GM18867 (cell line): ENCODE results near the gene MDFIC.

Experiments used
- ATAC-seq: cut with Tn5 transposase; IDR thresholded peaks from one replicate; pipeline ENCODE4 v1.9.1; 2021; ENCODE audit warnings: mild to moderate bottlenecking, moderate library complexity; ENCODE audit not compliant: unreplicated experiment

Gene MDFIC

DNA sequence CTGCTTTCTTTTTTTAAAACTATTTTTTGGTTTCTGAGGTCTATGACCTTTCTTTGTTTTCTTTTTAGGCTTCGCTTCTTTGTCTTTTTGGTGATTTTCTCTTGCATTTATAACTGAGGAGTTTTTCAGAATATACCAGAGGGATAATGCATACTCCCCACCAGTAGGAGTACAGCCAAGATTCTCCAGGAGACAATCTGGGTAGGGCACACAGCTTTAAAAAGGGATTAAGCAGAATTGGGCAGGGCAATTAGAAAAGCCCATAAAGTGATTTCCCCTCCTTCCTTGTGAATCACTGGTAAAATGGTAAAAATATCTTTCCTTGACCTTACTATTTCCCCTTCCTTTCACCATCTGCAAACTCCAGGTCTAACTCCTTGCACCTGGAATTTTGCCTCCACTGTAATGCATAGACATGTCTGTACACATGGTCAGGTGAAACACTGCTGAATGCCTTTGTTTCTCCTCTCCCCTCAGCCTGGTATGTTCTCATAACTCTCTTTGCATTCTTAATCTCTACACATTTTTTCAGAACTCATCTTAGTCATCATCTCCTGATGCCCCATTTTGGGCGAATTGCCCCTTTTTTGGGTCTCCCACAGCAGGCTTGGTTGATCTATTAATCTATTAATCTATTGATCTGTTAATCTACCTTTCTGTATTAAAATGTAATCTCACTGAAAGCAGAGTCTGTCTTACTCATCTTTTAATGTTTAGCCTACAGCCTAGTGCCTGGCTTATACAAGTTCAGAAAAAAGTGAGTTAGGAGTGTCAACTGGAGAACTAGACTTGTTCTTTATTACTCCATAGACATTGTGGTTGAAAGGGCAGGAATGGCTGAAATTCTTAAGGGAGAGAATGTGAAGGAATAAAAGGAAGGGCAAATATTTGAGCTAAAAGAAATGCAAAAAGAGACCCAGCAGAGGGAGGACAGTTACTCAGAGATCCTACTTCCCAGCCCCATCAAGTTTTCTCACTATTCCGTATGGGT lies 64.6 kb downstream of the MDFIC start:
- no peak for ATAC-seq

DNA sequence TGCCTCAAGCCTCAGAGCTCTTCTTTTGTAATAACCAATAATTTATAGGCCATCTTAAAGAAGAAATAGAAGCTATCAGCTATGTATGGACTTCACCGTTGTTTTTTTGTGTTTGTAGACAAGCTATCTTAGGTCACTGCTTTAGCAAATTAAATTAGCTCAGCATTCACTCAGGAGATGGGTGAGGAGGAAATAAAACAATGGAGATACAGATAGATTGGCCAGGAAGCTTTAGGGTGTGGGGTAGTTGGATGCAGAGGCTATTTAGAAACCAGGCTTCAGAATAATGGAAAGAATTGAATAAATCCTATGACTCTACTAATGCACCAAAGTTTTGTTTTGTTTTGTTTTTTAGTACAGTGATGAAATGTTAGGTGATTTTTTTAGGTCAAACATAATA lies 66.1 kb downstream of the MDFIC start:
- ATAC-seq: no peak

DNA sequence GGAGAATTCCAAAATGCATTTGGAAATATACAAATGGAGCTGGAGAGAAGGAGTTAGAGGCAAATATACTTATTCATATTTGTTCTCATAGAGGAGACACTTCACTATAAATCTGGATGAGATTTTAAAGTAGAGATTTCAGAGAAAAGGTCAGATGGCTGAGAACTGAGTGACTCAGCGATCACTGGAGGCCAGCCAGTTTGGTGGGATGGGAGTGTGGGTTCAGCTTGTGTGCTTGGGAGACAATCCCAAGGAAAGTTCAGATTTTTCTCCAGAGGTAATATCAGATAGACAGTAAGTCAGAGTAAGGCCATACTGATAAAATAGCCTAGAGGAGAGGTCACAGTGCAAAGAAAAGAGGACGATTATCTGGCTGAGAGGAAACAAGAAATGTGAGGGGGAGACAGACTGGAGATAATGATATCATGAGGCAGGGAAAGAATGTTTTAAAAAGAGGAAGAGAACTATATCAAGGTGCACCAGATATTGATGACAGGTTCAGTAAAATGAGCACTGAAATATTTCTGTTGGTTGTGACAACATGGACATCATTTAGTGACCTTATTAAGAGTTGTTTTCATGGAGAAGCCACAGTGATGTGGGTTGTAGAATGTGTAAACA lies 67.0 kb downstream of the MDFIC start:
- no peak for ATAC-seq

DNA sequence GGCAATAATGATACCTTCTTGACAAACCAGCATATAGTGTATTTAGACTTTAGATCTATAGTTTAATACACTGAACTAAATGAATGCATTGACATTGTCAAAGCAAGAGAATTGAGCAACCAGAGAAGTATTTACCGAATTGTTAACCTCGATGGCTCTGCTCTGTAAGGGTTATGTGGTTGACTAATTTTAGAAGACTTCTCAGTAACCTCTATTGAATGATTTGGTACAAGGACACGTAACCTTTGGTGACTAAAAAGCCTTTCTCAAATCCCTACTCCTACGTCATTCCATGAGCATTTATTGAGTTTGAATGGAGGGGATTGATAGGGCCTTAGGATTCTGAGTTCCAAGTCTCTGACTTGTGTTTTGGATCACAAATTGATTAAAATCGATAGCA lies 67.6 kb downstream of the MDFIC start:
- ATAC-seq: no peak

- ATAC-seq: no peak
Measured at GRCh38 chr7:114997487-114998404, 75.9 kb downstream of the MDFIC start.

DNA sequence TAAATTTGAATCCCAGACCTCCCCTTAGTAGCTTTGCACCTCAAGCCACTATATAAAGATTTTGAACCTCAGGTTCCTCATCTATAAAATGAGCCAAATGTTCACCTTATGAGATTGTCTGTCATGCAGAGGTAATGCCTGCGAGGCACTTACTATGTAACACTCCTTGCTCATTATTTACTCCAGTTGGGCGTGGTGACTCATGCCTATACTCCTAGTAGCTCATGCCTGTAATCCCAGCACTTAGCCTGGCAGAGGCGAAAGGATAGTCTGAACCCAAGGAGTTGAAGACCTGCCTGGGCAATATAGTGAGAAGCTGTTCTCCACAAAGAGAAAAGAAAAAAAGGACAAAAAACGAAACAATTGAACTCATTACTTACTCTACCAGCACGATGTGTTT lies 82.2 kb downstream of the MDFIC start:
- ATAC-seq: no peak

DNA sequence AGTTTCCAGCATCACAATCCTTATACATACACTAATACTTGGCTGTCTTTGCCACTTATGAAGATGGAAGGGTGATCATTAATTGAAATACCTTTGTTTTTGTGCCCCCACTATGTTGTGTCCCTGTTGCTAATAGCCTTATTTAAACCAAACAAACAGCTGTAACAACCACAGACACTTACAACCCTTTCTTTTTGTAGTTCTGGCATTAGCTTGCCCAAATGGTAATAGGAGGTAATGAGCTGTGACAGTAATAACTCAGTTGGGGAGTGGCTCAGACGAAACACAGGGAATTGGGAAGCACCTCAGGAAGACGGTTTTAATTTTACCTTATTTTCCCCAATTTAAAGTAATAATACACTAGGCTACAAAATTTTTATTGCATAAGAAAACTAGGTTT lies 83.4 kb downstream of the MDFIC start:
- ATAC-seq: no peak

DNA sequence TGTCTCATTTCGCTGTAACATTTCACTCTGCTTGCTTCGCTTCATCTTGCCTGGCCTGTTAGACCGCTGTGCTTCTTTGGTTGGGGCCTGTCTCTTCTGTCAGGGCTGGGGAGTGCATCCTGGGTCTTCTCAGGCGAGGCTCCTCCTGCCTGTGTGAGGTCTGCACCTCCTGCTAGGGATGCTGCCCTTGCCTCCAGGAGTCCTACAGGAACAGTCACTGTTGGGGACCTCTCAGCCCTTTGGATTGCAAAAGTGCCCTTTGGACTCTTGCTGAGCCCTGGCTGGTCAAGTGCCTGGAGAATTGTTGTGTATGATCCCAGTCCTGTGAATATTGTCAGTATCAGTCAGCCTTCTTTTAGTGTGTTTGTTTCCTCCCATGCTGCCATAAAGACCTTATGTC lies 84.1 kb downstream of the MDFIC start:
- no peak for ATAC-seq

GRCh38 chr7:115007751-115008150 lies 85.9 kb downstream of the MDFIC start:
- no peak for ATAC-seq

DNA sequence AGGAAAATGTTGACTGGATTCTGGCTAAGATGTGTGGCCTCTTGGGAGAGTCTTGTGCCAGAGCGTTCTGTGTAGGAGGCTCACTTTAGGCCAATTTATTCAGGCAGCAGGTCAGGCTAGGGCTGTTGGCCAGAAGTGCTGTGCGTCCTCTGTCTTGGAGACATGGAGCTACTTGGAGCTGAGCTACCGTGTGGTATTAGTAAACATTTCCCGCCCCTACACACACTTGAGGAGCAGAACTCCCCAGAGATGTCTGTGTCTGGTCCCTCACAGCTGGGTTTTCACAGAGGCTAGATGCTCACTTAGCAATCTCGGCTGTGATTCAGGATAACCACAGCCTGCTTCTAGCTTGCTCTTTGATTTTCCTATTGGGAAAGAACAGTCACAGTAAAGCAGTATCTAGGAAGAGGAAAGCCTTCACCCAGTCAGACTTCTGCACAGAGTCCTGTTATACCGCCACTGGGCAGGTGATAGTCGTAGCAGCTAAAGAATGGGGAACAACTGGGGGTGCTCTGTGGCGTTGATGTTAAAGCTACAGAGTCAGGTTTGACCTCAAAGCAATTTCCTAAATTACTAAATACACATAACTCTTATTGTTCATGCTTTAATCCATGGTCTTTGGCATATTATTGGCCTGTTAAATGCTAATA lies 86.7 kb downstream of the MDFIC start:
- peak; percentile 34 for ATAC-seq

DNA sequence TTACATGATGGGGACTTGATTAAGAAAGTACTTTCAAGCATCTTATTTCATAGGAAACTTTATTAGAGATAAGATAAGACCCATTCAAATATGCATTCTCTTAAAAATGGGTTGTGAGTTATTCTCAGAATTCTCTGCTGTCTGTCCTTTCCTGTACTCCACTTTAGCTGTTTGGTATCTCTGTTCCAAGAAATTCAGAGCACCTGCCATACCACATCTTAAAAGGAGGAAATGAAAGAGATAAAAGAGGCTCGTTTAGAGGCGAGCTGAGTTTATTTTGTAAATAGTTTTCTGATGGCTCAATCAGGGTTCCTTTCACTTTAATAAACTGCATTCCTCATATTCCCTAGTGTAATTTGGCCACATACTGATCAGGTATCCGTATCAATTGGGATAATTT lies 87.2 kb downstream of the MDFIC start:
- ATAC-seq: peak; percentile 75

- no peak for ATAC-seq
Measured at GRCh38 chr7:115009736-115010440, 88.0 kb downstream of the MDFIC start.

DNA sequence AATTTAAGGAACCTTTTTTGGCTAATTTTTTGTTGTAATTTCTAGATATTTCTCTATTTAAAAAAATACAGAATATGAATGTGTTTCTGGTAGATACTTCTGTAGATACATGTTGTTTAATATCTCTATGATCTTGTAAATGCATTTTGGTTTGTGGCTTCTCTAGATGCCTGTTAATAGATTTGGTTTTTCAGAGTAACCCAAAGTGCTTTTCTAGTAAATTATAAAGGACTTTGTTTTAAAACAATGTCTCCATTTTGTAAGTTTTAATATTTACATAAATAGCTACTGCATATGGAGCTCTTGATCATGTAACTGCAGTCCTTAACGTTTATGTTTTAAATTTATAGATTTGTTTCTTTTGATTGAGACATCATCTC lies 88.5 kb downstream of the MDFIC start:
- no peak for ATAC-seq

DNA sequence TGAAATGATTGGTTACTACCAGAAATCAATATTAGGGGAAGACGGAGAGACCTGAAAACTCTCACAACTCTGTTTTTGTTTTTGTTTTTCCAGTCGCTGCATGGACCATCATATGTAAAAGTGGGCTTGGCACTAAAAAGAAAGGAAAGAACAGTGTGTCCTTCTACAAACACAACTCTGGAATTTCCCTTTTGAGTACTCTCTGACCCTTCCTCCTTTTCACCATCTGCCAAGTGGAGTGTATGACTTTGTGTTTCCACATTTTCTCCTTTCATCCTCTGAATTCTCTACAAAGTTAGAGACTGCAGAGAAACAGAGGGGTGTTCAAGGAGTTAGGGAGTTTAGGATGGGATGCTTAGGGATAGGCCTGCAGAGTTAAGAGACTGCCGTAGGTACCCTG lies 92.0 kb downstream of the MDFIC start:
- no peak for ATAC-seq

DNA sequence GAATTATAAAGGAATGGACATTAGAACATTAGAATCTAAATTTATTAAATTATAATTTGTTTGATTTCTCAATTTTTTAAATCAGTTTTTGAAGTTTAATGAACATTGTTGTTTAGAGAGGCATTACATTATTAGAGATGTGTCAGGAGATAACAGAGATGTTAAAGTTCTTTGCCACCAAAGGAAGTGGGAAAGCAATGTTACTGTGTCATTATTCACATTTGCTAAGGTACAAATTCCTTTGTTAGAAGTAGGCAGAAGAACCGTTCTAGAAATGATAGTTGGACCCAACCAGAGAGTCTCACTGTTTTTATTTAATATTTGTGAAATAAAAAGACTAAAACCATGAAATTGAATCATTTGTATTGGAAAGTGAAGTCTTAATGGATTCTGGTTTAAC lies 92.9 kb downstream of the MDFIC start:
- ATAC-seq: no peak

GRCh38 chr7:115015619-115016018 lies 93.7 kb downstream of the MDFIC start:
- no peak for ATAC-seq

DNA sequence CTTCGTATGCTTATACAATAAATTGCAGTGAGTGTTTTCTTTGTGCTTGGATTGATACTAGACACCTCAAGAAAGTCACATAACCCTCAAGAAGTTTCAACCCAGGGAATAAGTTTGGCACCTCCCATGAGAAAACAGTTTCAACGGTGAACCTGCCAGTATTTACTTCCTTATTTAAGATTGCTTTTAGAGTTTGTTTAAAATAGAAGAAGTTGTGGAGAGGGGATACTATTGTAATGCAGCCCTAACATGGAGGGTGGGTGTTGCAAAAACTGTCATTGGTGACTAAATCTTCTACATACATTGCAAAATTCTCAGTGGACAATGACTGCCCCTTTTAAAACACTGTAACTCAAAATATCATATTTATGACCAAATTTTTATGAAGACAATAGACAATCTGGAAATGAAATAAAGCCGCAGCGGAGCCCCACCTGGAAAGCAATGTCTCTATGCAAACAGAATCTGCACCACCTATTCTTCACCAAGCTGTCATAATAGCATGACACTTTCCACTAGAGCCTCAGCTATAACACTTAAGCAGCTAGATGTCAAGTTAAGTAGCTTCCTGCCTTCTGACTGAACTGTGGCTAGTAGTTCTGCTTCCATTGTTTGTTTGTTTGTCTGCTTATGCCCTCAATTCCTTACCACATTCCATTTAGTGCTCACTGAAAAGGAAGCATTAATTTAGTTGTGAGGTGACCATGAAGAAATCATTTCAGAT lies 98.2 kb downstream of the MDFIC start:
- ATAC-seq: no peak

DNA sequence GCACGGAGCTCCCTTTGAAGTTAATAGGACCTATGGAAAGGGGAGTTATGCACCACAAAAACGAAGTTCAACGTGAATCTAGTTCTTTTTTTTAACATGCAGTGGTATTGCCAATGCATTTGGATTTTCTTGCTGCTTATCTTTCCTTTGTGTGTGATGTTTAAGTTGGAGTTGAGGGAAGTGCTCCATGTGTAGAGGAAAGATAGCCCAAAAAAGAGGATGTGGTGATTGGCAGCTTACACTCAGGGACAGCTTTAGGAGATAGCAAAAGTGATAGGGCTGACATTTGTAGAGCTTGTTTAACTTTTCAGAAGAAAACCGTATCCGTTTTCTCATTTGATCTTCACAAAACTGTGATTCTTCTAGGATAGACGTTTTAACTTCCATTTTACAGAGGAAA lies 101.3 kb downstream of the MDFIC start:
- ATAC-seq: no peak

- ATAC-seq: no peak
Measured at GRCh38 chr7:115024276-115024675, 102.4 kb downstream of the MDFIC start.
